ENCODE data around the gene SPSB1.

SPSB1 gene

GRCh38 chr1:9300573-9300972 lies 7.9 kb downstream of the SPSB1 start:
- no peak for DNase-seq (ENCODE audit: low read depth)

GRCh38 chr1:9302745-9303524 lies 10.2 kb downstream of the SPSB1 start:
- no peak for DNase-seq (ENCODE audit: low read depth)

GRCh38 chr1:9303916-9304315 lies 11.2 kb downstream of the SPSB1 start:
- no peak for DNase-seq (ENCODE audit: low read depth)

GRCh38 chr1:9305216-9305615 lies 12.5 kb downstream of the SPSB1 start:
- DNase-seq (ENCODE audit: low read depth) = no peak

- DNase-seq (ENCODE audit: low read depth) = no peak
Observed at GRCh38 chr1:9306006-9306405, 13.3 kb downstream of the SPSB1 start.

GRCh38 chr1:9307303-9307702 lies 14.6 kb downstream of the SPSB1 start:
- DNase-seq (ENCODE audit: low read depth) = no peak

GRCh38 chr1:9308236-9308785 lies 15.6 kb downstream of the SPSB1 start:
- no peak for DNase-seq (ENCODE audit: low read depth)

- no peak for DNase-seq (ENCODE audit: low read depth)
Observed at GRCh38 chr1:9309080-9309479, 16.4 kb downstream of the SPSB1 start.

- DNase-seq (ENCODE audit: low read depth) = no peak
Observed at GRCh38 chr1:9309991-9310390, 17.3 kb downstream of the SPSB1 start.

GRCh38 chr1:9311029-9311428 lies 18.3 kb downstream of the SPSB1 start:
- no peak for DNase-seq (ENCODE audit: low read depth)

- DNase-seq (ENCODE audit: low read depth) = no peak
Observed at GRCh38 chr1:9311479-9311878, 18.8 kb downstream of the SPSB1 start.

GRCh38 chr1:9312168-9312720 lies 19.6 kb downstream of the SPSB1 start:
- DNase-seq (ENCODE audit: low read depth) = no peak

GRCh38 chr1:9313576-9313975 lies 20.9 kb downstream of the SPSB1 start:
- no peak for DNase-seq (ENCODE audit: low read depth)

GRCh38 chr1:9314111-9314510 lies 21.4 kb downstream of the SPSB1 start:
- DNase-seq (ENCODE audit: low read depth) = no peak

GRCh38 chr1:9314711-9315379 lies 22.2 kb downstream of the SPSB1 start:
- DNase-seq (ENCODE audit: low read depth) = no peak

GRCh38 chr1:9315411-9316079 lies 22.9 kb downstream of the SPSB1 start:
- peak; percentile 53 for DNase-seq (ENCODE audit: low read depth)

GRCh38 chr1:9316080-9316444 lies 23.4 kb downstream of the SPSB1 start:
- no peak for DNase-seq (ENCODE audit: low read depth)

- DNase-seq (ENCODE audit: low read depth) = no peak
Observed at GRCh38 chr1:9316512-9316911, 23.8 kb downstream of the SPSB1 start.

GRCh38 chr1:9317072-9317471 lies 24.4 kb downstream of the SPSB1 start:
- no peak for DNase-seq (ENCODE audit: low read depth)

- no peak for DNase-seq (ENCODE audit: low read depth)
Observed at GRCh38 chr1:9317591-9318417, 25.1 kb downstream of the SPSB1 start.

GRCh38 chr1:9319208-9319788 lies 26.6 kb downstream of the SPSB1 start:
- no peak for DNase-seq (ENCODE audit: low read depth)

Data from activated T-cell treated with anti-CD3 and anti-CD28 coated beads for 24 hours (primary cell).